Kidney epithelial cell (primary cell): ENCODE results near the gene OLFML1. TPM values are rescaled to one million over a fixed set of nuclear protein-coding genes. Genes with fewer than 3 reads are reported as not detected.

Experiments
- DNase-seq: peaks from one replicate; pipeline ENCODE4 v3.0.0-alpha.2; 2010; ENCODE audit warnings: low read depth
- H3K27me3 ChIP-seq: 2 replicates; pipeline ENCODE4 v1.6.0; 2011; ENCODE audit warnings: low read length; ENCODE audit not compliant: control insufficient read depth, insufficient read depth
- H3K36me3 ChIP-seq: 2 replicates; pipeline ENCODE4 v1.5.1; 2011; ENCODE audit warnings: low read length; ENCODE audit not compliant: control insufficient read depth, insufficient read depth
- H3K4me3 ChIP-seq: 2 replicates; pipeline ENCODE4 v1.5.1; 2011; ENCODE audit warnings: low read depth, mild to moderate bottlenecking, control low read depth, low read length
- total RNA-seq: library from RNA; depleted of rRNA; stranded (reverse); fragments of >200 nt; gene quantifications from 2 replicates; pipeline ENCODE4 v1.2.3, GENCODE V29; 2015
- TF ChIP-seq, protein P1 (sequence below): IDR thresholded peaks from 2 replicates; pipeline ENCODE4 v1.5.1; 2011; ENCODE audit warnings: mild to moderate bottlenecking, moderate library complexity, low read length, control low read depth, inconsistent platforms; ENCODE audit not compliant: insufficient read depth, poor library complexity, severe bottlenecking

OLFML1 gene
- total RNA-seq, 1 donor from 2014 or later: not detected

DNA sequence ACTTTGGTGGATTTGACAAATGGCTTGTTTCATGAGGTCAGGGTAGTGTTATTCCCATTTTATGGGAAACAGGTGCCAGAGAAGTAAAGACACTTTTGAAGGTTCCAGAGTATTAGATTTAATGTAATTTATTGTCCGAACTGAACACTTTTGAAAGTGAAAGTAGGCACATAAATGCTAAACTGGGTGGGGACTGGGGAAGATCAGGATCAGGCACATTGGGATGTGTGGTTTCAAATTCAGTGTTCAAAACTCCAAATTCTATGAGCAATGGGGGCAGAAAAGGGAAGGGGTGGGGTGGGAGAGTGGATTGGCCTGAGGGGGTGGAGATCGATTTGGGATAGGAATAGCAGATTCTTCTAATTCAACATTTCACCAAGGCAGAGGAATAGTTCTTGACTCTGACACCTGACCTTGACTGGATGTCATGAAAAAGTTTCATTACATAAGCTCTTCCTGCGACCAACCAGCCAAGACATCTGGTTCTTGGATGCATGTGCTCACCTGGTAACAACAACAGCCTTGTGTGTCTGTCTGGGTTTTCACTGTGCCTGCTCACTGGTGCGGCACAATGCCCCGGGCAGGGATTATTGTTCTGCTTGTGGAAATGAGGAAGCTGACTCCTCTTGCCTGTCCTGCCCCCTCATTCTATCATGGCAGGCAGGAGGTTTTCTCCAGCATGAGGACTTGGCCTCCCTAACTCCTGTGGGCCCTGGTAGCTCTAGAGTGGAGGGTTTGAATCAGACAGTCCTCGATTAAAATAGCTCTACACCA lies 39.3 kb downstream of the OLFML1 start:
- Histone ChIP-seq H3K36me3 (no peaks in the 10 kb centered on the region), H3K4me3 (no peak overlapping the region), H3K27me3 (no peaks in the 10 kb centered on the region)
- peak; percentile 39 for DNase-seq
- TF ChIP-seq, protein P1, sequence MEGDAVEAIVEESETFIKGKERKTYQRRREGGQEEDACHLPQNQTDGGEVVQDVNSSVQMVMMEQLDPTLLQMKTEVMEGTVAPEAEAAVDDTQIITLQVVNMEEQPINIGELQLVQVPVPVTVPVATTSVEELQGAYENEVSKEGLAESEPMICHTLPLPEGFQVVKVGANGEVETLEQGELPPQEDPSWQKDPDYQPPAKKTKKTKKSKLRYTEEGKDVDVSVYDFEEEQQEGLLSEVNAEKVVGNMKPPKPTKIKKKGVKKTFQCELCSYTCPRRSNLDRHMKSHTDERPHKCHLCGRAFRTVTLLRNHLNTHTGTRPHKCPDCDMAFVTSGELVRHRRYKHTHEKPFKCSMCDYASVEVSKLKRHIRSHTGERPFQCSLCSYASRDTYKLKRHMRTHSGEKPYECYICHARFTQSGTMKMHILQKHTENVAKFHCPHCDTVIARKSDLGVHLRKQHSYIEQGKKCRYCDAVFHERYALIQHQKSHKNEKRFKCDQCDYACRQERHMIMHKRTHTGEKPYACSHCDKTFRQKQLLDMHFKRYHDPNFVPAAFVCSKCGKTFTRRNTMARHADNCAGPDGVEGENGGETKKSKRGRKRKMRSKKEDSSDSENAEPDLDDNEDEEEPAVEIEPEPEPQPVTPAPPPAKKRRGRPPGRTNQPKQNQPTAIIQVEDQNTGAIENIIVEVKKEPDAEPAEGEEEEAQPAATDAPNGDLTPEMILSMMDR: no peak

DNA sequence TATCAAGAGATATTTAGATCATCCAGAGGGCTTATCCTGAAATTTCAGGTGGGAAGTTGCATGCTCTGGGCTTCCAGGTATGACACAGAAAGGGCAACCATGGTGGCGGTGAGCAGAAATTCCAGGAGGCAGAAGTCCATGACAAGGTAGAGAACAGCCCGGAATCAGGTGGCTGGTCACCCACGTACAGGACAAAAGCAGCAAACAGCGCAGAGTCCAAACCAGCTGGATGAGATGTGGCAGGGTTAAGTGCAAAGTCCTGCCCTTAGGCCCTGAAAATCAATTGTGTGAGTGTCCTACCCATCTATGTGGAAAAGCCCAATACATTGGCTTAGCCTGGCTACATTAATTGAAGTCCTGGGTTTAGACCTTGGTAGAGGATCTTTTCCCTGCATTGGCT lies 40.1 kb downstream of the OLFML1 start:
- no peaks in the 10 kb centered on the region for H3K36me3 ChIP-seq
- no peak for DNase-seq
- TF ChIP-seq, protein P1: no peak
- no peak overlapping the region for H3K4me3 ChIP-seq
- no peaks in the 10 kb centered on the region for H3K27me3 ChIP-seq

DNA sequence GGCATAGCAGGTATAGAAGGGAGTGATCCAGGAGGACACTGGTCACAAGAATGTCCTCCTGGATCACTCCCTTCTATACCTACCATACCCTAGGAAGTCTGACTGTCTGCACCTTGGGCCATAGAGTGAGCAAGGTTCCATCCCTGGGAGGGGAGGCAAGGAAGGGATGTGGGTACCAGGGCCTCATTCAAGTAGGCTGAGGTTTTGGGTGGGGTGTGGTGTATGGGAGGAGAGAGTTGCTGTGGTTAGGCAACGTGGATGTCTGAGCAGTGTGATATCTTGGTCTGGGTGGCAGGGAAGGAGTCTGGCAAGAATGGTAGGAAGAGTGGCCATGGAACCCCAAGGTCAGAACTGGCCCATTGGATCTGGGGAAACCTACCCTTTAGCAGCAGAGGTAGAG lies 41.7 kb downstream of the OLFML1 start:
- H3K36me3 ChIP-seq: no peaks in the 10 kb centered on the region
- DNase-seq: no peak
- TF ChIP-seq, protein P1: no peak
- H3K27me3 ChIP-seq: no peaks in the 10 kb centered on the region
- H3K4me3 ChIP-seq: no peak overlapping the region

DNA sequence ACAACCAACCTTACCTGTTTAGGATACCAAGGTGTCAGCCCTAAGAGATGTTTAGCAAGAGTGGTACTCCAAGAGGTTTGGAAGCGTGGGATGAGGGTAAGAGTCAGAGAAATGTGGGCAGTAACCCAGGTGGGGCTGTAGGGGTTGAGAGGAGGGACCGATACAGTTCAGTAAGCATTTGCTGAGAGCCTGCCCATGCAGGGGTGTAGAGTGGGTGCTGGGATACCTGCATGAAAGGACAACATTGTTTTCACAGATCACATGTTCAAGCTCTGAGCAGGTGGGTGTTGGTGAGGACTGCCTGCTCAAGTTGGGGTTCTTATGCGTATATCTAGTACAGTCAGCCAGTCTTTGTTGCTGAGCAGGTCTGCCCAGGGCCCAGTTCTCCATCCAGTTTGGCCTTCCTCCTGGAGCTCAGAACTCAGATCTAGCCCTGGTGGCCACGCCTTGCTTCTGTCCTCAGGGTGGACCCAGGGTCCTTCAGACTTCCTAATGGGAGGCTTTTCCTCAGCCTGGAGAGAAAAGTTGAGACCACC lies 43.3 kb downstream of the OLFML1 start:
- no peaks in the 10 kb centered on the region for H3K36me3 ChIP-seq
- H3K4me3 ChIP-seq: no peak overlapping the region
- TF ChIP-seq, protein P1: no peak
- DNase-seq: no peak
- H3K27me3 ChIP-seq: no peaks in the 10 kb centered on the region

DNA sequence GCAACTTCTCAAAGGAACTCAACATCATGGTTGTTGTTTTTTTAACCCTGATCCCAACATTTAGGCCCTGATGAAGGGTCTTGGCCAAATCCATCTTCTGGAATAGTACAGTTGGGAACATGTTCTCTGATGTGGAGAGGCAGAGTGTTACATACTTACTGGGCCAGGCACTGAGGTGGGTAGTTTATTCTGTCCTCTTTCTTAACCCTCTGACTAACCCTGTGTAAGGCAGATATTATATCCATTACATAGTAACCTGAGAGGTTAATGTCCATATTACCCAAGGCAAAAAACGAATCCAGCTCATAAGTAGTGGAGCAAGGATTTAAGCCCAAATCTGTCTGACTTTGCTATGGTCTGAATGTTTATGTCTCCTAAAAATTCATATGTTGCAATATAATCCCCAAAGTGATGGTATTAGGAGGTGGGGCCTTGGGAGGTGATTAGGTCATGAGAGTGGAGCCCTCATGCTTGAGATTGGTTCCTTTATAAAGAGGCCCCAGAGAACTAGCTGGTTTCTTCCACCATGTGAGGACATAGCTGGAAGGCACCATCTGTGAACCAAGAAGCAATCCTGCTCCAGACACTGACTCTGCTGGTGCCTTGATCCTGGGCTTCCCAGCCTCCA lies 44.8 kb downstream of the OLFML1 start:
- H3K27me3 ChIP-seq: no peaks in the 10 kb centered on the region
- H3K36me3 ChIP-seq: no peaks in the 10 kb centered on the region
- TF ChIP-seq, protein P1: no peak
- no peak for DNase-seq
- no peak overlapping the region for H3K4me3 ChIP-seq

DNA sequence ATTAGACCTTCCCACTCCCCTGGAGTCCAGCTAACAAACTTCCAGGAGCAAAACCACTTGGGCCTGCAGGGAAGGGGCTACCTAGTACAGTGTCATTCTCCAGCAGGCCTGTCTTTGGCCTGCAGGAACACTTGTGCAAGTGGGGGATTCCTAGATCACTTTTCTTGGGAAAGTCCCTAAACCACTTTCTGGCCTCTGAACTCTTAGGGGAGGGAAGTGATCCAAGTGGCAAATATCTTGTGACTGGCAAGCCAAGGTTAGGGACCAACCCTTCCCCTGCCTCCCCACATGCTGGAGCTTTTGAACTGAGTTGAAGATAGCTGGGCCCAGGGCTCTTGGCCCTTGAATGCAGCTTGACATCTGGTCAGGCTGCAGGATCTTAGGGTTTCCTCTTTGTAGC lies 45.7 kb downstream of the OLFML1 start:
- H3K27me3 ChIP-seq: no peaks in the 10 kb centered on the region
- H3K36me3 ChIP-seq: no peaks in the 10 kb centered on the region
- H3K4me3 ChIP-seq: no peak overlapping the region
- TF ChIP-seq, protein P1: no peak
- no peak for DNase-seq
